SK-N-SH treated with all-trans-retinoic acid at 6 μM for 48 hours (cell line): ENCODE data around the gene GVQW3.
A peak's percentile ranks its signal among the peaks of the same experiment; 100 is the strongest.

Source experiments
- ATAC-seq: fragments of 200-7000 bp; cut with Tn5 transposase; 3 replicates; pipeline ENCODE4 v1.9.1; 2020; ENCODE audit warnings: mild to moderate bottlenecking, moderate library complexity
- ARNTL ChIP-seq: fragments of 450-650 bp; formaldehyde crosslinking; IDR thresholded peaks from 2 replicates; pipeline ENCODE4 v1.5.0; 2020; ENCODE audit warnings: low read depth, mild to moderate bottlenecking, moderate library complexity, borderline replicate concordance
- BACH2 ChIP-seq: fragments of 250-450 bp; sonication (Bioruptor Pico); IDR thresholded peaks from 2 replicates; pipeline ENCODE4 v1.9.0; 2021; ENCODE audit warnings: mild to moderate bottlenecking, borderline replicate concordance
- CSDC2 ChIP-seq: fragments of 250-450 bp; sonication (Bioruptor Pico); IDR thresholded peaks from 2 replicates; pipeline ENCODE4 v1.5.0; 2020; ENCODE audit warnings: mild to moderate bottlenecking, moderate library complexity
- ESRRG ChIP-seq: fragments of 250-450 bp; sonication (Bioruptor Pico); IDR thresholded peaks from 2 replicates; pipeline ENCODE4 v1.6.1; 2021; ENCODE audit warnings: mild to moderate bottlenecking
- GLIS3 ChIP-seq: fragments of 250-450 bp; sonication (Bioruptor Pico); IDR thresholded peaks from 2 replicates; pipeline ENCODE4 v1.5.0; 2020; ENCODE audit warnings: mild to moderate bottlenecking, moderate library complexity
- ISL1 ChIP-seq: fragments of 250-450 bp; sonication (Bioruptor Pico); IDR thresholded peaks from 2 replicates; pipeline ENCODE4 v2.1.2; 2022; ENCODE audit warnings: mild to moderate bottlenecking, moderate library complexity
- OSR1 ChIP-seq: fragments of 250-450 bp; sonication (Bioruptor Pico); IDR thresholded peaks from 2 replicates; pipeline ENCODE4 v1.8.0; 2022; ENCODE audit warnings: moderate library complexity, mild to moderate bottlenecking, inconsistent platforms
- PPARA ChIP-seq: fragments of 250-450 bp; sonication (Bioruptor Pico); IDR thresholded peaks from 2 replicates; pipeline ENCODE4 v1.5.0; 2020; ENCODE audit warnings: mild to moderate bottlenecking, borderline replicate concordance
- RARB ChIP-seq: fragments of 250-450 bp; sonication (Bioruptor Pico); IDR thresholded peaks from 2 replicates; pipeline ENCODE4 v1.8.0; 2021; ENCODE audit warnings: mild to moderate bottlenecking, moderate library complexity
- SNAI2 ChIP-seq: fragments of 250-450 bp; sonication (Bioruptor Pico); IDR thresholded peaks from 2 replicates; pipeline ENCODE4 v1.5.0; 2020; ENCODE audit warnings: mild to moderate bottlenecking, moderate library complexity
- TCF4 ChIP-seq: fragments of 250-450 bp; sonication (Bioruptor Pico); IDR thresholded peaks from 2 replicates; pipeline ENCODE4 v1.8.0; 2021; ENCODE audit warnings: mild to moderate bottlenecking, moderate library complexity, borderline replicate concordance
- TOX ChIP-seq: fragments of 250-450 bp; sonication (Bioruptor Pico); IDR thresholded peaks from 2 replicates; pipeline ENCODE4 v1.8.0; 2021; ENCODE audit warnings: mild to moderate bottlenecking, moderate library complexity, borderline replicate concordance
- ZFP3 ChIP-seq: fragments of 250-450 bp; sonication (Bioruptor Pico); IDR thresholded peaks from 2 replicates; pipeline ENCODE4 v1.5.0; 2020; ENCODE audit warnings: mild to moderate bottlenecking, moderate library complexity
- ZFP30 ChIP-seq: fragments of 450-650 bp; formaldehyde crosslinking; IDR thresholded peaks from 2 replicates; pipeline ENCODE4 v1.5.0; 2022; ENCODE audit warnings: mild to moderate bottlenecking, moderate library complexity
- ZNF565 ChIP-seq: fragments of 450-650 bp; formaldehyde crosslinking; conservative IDR thresholded peaks from 2 replicates; pipeline ENCODE4 v1.5.0; 2020; ENCODE audit warnings: low read depth, mild to moderate bottlenecking, moderate library complexity
- ZNF70 ChIP-seq: fragments of 450-650 bp; formaldehyde crosslinking; IDR thresholded peaks from 2 replicates; pipeline ENCODE4 v1.5.0; 2020; ENCODE audit warnings: mild to moderate bottlenecking, moderate library complexity
- ZNF8 ChIP-seq: fragments of 450-650 bp; formaldehyde crosslinking; IDR thresholded peaks from 2 replicates; pipeline ENCODE4 v1.5.0; 2020; ENCODE audit warnings: mild to moderate bottlenecking, moderate library complexity
- TF ChIP-seq, protein P1 (sequence below): fragments of 250-450 bp; sonication (Bioruptor Pico); IDR thresholded peaks from 2 replicates; pipeline ENCODE4 v1.5.0; 2020; ENCODE audit warnings: mild to moderate bottlenecking, moderate library complexity
- TF ChIP-seq, protein P2 (sequence below): fragments of 250-450 bp; sonication (Bioruptor Pico); IDR thresholded peaks from 2 replicates; pipeline ENCODE4 v1.5.1; 2020; ENCODE audit warnings: low read depth, mild to moderate bottlenecking, moderate library complexity
- TF ChIP-seq, protein P3 (sequence below): fragments of 250-450 bp; sonication (Bioruptor Pico); IDR thresholded peaks from 2 replicates; pipeline ENCODE4 v1.8.0; 2020; ENCODE audit warnings: mild to moderate bottlenecking, moderate library complexity, borderline replicate concordance
- TF ChIP-seq, protein P4 (sequence below): fragments of 250-450 bp; sonication (Bioruptor Pico); IDR thresholded peaks from 2 replicates; pipeline ENCODE4 v1.8.0; 2021; ENCODE audit warnings: low read depth, mild to moderate bottlenecking, moderate library complexity, borderline replicate concordance

Gene GVQW3

DNA sequence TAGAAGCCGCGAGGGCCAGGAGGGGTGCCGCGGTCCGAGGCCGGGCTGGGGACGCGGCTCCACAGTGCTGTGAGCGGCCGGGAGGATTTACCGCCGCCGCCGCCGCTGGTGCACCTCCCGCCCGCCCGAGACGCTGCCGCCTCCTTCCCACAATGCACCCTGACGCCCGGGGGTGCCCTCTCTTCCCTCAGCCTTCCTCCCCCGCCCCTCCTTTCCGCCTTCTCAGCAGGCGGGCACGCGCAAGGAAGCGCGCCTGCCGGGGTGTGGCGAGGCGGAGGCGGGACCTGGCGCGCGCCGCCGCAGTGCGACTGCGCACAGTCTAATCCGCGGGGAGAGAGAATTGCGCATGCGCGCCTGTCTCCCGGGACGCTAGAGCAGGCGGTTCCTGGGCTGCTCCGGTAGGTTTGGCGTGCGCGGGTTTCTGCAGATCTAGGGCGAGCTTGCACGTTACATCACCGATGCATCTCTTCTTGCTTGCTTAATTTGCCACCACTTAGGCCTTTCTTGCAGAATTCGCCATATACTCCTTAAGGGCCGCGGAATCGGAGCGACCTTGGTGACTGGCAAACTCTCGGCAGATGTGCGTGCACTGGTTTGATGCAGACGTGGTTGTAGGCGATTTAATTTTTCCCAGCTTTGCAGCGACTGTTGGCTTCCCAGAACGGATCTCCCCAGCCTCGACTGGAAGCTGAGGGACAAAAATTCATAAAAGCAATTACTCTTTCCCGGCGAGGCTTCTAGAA, at the start of gene GVQW3, which contains the start of gene THAP12:
TSS of gene GVQW3 (plus strand) at position 347 of the 743 bp plus-strand sequence. CDS start 506 bp downstream, outside the sequence.
TSS of gene THAP12 (minus strand) at position 156 of the 743 bp plus-strand sequence. CDS start 296 bp downstream, outside the sequence.
- peak; percentile 97 for ATAC-seq
- TF ChIP-seq PPARA (no peak), ZNF565 (CRISPR knock-in tag) (no peak), TCF4 (no peak), ARNTL (CRISPR knock-in tag) (no peak), OSR1 (CRISPR knock-in tag) (no peak), ZNF8 (CRISPR knock-in tag) (no peak), TOX (no peak), CSDC2 (CRISPR knock-in tag) (no peak), ZFP30 (CRISPR knock-in tag) (no peak), ZFP3 (CRISPR knock-in tag) (no peak), GLIS3 (CRISPR knock-in tag) (no peak), ESRRG (no peak)
- TF ChIP-seq, protein P1, sequence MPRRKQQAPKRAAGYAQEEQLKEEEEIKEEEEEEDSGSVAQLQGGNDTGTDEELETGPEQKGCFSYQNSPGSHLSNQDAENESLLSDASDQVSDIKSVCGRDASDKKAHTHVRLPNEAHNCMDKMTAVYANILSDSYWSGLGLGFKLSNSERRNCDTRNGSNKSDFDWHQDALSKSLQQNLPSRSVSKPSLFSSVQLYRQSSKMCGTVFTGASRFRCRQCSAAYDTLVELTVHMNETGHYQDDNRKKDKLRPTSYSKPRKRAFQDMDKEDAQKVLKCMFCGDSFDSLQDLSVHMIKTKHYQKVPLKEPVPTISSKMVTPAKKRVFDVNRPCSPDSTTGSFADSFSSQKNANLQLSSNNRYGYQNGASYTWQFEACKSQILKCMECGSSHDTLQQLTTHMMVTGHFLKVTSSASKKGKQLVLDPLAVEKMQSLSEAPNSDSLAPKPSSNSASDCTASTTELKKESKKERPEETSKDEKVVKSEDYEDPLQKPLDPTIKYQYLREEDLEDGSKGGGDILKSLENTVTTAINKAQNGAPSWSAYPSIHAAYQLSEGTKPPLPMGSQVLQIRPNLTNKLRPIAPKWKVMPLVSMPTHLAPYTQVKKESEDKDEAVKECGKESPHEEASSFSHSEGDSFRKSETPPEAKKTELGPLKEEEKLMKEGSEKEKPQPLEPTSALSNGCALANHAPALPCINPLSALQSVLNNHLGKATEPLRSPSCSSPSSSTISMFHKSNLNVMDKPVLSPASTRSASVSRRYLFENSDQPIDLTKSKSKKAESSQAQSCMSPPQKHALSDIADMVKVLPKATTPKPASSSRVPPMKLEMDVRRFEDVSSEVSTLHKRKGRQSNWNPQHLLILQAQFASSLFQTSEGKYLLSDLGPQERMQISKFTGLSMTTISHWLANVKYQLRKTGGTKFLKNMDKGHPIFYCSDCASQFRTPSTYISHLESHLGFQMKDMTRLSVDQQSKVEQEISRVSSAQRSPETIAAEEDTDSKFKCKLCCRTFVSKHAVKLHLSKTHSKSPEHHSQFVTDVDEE (CRISPR knock-in tag) = no peak

DNA sequence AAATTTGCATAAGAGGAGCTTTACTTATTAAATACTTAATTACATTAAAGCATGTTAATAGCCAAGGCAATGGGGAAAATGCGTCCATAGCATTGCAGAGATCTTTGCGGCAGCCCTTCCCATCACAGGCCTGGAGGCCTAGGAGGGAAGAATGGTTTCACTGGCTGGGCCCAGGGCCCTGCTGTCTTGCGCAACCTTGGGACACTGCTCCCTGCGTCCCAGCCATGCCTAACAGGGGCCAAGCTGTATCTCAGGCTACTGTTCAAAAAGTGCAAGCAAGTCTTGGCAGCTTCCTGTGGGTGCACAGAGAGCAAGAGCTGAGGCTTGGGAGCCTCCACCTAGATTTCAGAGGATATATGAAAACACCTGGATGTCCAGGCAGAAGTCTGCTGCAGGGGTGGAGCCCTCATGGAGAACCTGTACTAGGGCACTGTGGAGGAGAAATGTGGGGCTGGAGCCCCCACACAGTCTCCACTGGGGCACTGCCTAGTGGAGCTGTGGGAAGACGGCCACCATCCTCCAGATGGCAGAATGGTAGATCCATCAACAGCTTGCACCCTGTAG, 46.2 kb upstream of the GVQW3 start:
- ATAC-seq = no peak
- TF ChIP-seq, protein P2, sequence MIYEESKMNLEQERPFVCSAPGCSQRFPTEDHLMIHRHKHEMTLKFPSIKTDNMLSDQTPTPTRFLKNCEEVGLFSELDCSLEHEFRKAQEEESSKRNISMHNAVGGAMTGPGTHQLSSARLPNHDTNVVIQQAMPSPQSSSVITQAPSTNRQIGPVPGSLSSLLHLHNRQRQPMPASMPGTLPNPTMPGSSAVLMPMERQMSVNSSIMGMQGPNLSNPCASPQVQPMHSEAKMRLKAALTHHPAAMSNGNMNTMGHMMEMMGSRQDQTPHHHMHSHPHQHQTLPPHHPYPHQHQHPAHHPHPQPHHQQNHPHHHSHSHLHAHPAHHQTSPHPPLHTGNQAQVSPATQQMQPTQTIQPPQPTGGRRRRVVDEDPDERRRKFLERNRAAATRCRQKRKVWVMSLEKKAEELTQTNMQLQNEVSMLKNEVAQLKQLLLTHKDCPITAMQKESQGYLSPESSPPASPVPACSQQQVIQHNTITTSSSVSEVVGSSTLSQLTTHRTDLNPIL (CRISPR knock-in tag) = no peak
- TF ChIP-seq ZNF70 (CRISPR knock-in tag) (no peak), BACH2 (CRISPR knock-in tag) (no peak), TOX (no peak), SNAI2 (CRISPR knock-in tag) (no peak), TCF4 (no peak), ISL1 (CRISPR knock-in tag) (no peak)

DNA sequence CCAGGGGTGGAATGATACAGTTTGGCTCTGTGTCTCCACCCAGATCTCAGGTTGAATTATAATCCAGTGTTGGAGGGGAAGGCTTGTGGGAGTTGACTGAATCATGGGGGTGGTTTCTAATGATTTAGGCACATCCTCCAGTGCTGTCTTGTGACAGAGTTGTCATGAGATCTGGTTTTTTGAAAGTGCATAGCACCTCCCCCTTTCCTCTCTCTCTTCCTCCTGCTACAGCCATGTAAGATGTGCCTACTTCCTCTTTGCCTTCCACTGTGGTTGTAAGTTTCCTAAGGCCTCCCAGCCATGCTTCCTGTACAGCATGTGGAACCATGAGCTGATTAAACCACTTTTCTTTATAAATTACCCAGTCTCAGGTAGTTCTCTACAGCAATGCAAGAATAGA, 45.3 kb upstream of the GVQW3 start:
- TF ChIP-seq PPARA (no peak), TCF4 (no peak), ZNF565 (CRISPR knock-in tag) (no peak), CSDC2 (CRISPR knock-in tag) (no peak), ZNF70 (CRISPR knock-in tag) (no peak), GLIS3 (CRISPR knock-in tag) (no peak), ISL1 (CRISPR knock-in tag) (no peak)
- TF ChIP-seq, protein P3, sequence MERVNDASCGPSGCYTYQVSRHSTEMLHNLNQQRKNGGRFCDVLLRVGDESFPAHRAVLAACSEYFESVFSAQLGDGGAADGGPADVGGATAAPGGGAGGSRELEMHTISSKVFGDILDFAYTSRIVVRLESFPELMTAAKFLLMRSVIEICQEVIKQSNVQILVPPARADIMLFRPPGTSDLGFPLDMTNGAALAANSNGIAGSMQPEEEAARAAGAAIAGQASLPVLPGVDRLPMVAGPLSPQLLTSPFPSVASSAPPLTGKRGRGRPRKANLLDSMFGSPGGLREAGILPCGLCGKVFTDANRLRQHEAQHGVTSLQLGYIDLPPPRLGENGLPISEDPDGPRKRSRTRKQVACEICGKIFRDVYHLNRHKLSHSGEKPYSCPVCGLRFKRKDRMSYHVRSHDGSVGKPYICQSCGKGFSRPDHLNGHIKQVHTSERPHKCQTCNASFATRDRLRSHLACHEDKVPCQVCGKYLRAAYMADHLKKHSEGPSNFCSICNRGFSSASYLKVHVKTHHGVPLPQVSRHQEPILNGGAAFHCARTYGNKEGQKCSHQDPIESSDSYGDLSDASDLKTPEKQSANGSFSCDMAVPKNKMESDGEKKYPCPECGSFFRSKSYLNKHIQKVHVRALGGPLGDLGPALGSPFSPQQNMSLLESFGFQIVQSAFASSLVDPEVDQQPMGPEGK = no peak
- TF ChIP-seq, protein P4, sequence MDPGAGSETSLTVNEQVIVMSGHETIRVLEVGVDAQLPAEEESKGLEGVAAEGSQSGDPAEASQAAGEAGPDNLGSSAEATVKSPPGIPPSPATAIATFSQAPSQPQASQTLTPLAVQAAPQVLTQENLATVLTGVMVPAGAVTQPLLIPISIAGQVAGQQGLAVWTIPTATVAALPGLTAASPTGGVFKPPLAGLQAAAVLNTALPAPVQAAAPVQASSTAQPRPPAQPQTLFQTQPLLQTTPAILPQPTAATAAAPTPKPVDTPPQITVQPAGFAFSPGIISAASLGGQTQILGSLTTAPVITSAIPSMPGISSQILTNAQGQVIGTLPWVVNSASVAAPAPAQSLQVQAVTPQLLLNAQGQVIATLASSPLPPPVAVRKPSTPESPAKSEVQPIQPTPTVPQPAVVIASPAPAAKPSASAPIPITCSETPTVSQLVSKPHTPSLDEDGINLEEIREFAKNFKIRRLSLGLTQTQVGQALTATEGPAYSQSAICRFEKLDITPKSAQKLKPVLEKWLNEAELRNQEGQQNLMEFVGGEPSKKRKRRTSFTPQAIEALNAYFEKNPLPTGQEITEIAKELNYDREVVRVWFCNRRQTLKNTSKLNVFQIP (CRISPR knock-in tag) = no peak
- no peak for ATAC-seq

DNA sequence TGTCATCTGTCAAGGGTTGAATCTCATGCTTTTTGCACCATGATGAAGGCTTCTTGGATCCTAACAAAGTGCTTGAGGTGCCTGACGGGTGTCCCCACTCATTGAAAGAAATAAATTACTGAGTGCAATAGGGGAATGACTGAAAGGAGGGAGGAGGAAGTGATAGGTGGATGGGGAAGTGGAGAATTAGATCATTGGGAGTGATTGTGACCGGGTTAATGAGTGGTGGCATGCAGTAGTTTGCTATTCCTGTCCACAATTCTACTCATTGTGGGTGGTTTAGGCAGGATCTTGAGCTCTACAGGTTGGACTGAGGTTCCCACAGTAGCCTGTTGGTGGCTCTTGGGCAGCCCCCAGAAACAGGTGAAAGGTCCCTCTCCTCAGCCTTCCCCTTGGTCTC, 44.5 kb upstream of the GVQW3 start:
- ATAC-seq = no peak
- no peak for TF ChIP-seq ZNF565 (CRISPR knock-in tag)
- TF ChIP-seq RARB = no peak
- TF ChIP-seq ZFP3 (CRISPR knock-in tag) = no peak
- TF ChIP-seq, protein P3 = no peak
- no peak for TF ChIP-seq OSR1 (CRISPR knock-in tag)
- TF ChIP-seq SNAI2 (CRISPR knock-in tag) = no peak
- no peak for TF ChIP-seq TOX
- no peak for TF ChIP-seq ESRRG
- no peak for TF ChIP-seq BACH2 (CRISPR knock-in tag)
- TF ChIP-seq, protein P4 (CRISPR knock-in tag) = no peak
- TF ChIP-seq, protein P2 (CRISPR knock-in tag) = no peak
